Astrocyte (in vitro differentiated cells and primary cell): ENCODE measurements around the gene CDK16. TPM values are rescaled to one million over a fixed set of nuclear protein-coding genes. Genes with fewer than 3 reads are reported as not detected.

Source experiments
- DNase-seq: peaks from one replicate; pipeline ENCODE4 v3.0.0-alpha.2; 2010; ENCODE audit warnings: low read depth
- FAIRE-seq: peaks from 2 replicates; lab custom pipeline; 2011; peaks lifted over from hg19 to GRCh38; lab: Jason Lieb, UNC
- H2AFZ ChIP-seq: 2 replicates; pipeline ENCODE4 v1.6.0; 2012; ENCODE audit warnings: low read depth, low read length, inconsistent platforms
- H3K27ac ChIP-seq: 2 replicates; pipeline ENCODE4 v1.5.1; 2011; ENCODE audit warnings: low read depth, low read length, inconsistent platforms
- H3K27me3 ChIP-seq: 2 replicates; pipeline ENCODE4 v1.6.0; 2011; ENCODE audit warnings: low read length, inconsistent platforms; ENCODE audit not compliant: insufficient read depth
- H3K36me3 ChIP-seq: 2 replicates; pipeline ENCODE4 v1.5.1; 2011; ENCODE audit warnings: low read length, inconsistent platforms; ENCODE audit not compliant: insufficient read depth
- H3K4me1 ChIP-seq: 2 replicates; pipeline ENCODE4 v1.5.1; 2011; ENCODE audit warnings: low read length, inconsistent platforms; ENCODE audit not compliant: insufficient read depth
- H3K4me2 ChIP-seq: 2 replicates; pipeline ENCODE4 v1.6.0; 2012; ENCODE audit warnings: low read length, inconsistent platforms
- H3K4me3 ChIP-seq: 2 replicates; pipeline ENCODE4 v1.5.1; 2011; ENCODE audit warnings: low read depth, mild to moderate bottlenecking, low read length, inconsistent platforms; ENCODE audit not compliant: insufficient read depth
- H3K79me2 ChIP-seq: 2 replicates; pipeline ENCODE4 v1.6.0; 2012; ENCODE audit warnings: mild to moderate bottlenecking, low read length, inconsistent platforms; ENCODE audit not compliant: insufficient read depth
- H3K9ac ChIP-seq: 2 replicates; pipeline ENCODE4 v1.6.0; 2012; ENCODE audit warnings: mild to moderate bottlenecking, low read length, inconsistent platforms
- H3K9me3 ChIP-seq: 2 replicates; pipeline ENCODE4 v1.5.1; 2012; ENCODE audit warnings: low read depth, mild to moderate bottlenecking, low read length, inconsistent platforms; ENCODE audit not compliant: insufficient read depth
- H4K20me1 ChIP-seq: 2 replicates; pipeline ENCODE4 v1.6.0; 2012; ENCODE audit warnings: low read length, inconsistent platforms; ENCODE audit not compliant: insufficient read depth
- H3K27ac Mint-ChIP-seq: one replicate; pipeline ENCODE4 v1.8.0; 2021; ENCODE audit warnings: mild to moderate bottlenecking, mixed read lengths; ENCODE audit not compliant: unreplicated experiment
- H3K27me3 Mint-ChIP-seq: one replicate; pipeline ENCODE4 v1.8.0; 2021; ENCODE audit warnings: low read depth, mixed read lengths; ENCODE audit not compliant: unreplicated experiment
- H3K36me3 Mint-ChIP-seq: one replicate; pipeline ENCODE4 v1.8.0; 2021; ENCODE audit warnings: low read depth, mixed read lengths; ENCODE audit not compliant: unreplicated experiment
- H3K4me1 Mint-ChIP-seq: one replicate; pipeline ENCODE4 v1.8.0; 2021; ENCODE audit warnings: low read depth, mixed read lengths; ENCODE audit not compliant: unreplicated experiment
- H3K4me3 Mint-ChIP-seq: one replicate; pipeline ENCODE4 v1.8.0; 2021; ENCODE audit warnings: mild to moderate bottlenecking, moderate library complexity, mixed read lengths; ENCODE audit not compliant: unreplicated experiment
- H3K9me3 Mint-ChIP-seq: one replicate; pipeline ENCODE4 v1.8.0; 2021; ENCODE audit warnings: mild to moderate bottlenecking, mixed read lengths; ENCODE audit not compliant: unreplicated experiment
- EZH2 ChIP-seq: IDR thresholded peaks from 2 replicates; pipeline ENCODE4 v1.6.1; 2012; ENCODE audit warnings: mild to moderate bottlenecking, low read length, inconsistent platforms; ENCODE audit not compliant: insufficient read depth
- total RNA-seq: library from RNA; stranded (reverse); gene quantifications from 2 replicates; pipeline ENCODE4 v1.2.1, GENCODE V29; 2021
- TF ChIP-seq, protein P1 (sequence below): IDR thresholded peaks from 2 replicates; pipeline ENCODE4 v1.5.1; 2011; ENCODE audit warnings: low read depth, mild to moderate bottlenecking, inconsistent platforms, low read length, moderate library complexity; ENCODE audit not compliant: insufficient read depth

The CDK16 gene
- total RNA-seq, 1 donor from 2014 or later, result 128 TPM

DNA sequence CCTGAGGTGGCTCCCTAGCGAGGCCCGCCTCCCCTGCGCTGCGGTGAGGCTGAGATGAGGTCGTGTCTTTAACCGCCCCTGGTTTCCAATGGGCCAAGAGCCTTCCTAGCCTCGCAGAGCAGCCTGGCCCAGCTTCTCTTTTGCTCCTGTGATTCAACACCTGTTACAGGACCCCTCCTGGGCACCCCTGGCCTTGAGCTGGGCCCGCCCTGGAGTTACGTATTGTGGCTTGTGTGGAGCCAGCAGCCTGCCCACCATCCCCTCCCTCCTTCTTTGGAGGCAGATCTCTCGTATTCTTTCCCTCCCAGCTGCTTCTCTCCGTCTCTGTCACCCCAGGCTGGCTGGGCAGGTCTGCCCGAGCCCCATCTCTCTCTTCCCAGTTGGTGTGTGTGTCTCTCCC is 44.1 kb upstream of the CDK16 start:
- H3K27me3 ChIP-seq, result no peaks in the 10 kb centered on the region
- H3K9ac ChIP-seq, result no peak overlapping the region
- TF ChIP-seq EZH2, result no peak
- TF ChIP-seq, protein P1, sequence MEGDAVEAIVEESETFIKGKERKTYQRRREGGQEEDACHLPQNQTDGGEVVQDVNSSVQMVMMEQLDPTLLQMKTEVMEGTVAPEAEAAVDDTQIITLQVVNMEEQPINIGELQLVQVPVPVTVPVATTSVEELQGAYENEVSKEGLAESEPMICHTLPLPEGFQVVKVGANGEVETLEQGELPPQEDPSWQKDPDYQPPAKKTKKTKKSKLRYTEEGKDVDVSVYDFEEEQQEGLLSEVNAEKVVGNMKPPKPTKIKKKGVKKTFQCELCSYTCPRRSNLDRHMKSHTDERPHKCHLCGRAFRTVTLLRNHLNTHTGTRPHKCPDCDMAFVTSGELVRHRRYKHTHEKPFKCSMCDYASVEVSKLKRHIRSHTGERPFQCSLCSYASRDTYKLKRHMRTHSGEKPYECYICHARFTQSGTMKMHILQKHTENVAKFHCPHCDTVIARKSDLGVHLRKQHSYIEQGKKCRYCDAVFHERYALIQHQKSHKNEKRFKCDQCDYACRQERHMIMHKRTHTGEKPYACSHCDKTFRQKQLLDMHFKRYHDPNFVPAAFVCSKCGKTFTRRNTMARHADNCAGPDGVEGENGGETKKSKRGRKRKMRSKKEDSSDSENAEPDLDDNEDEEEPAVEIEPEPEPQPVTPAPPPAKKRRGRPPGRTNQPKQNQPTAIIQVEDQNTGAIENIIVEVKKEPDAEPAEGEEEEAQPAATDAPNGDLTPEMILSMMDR, result no peak
- Mint-ChIP-seq H3K27ac (no peak overlapping the region), H3K9me3 (no peaks in the 10 kb centered on the region), H3K27me3 (no peaks in the 10 kb centered on the region), H3K36me3 (peaks cover 2% of the 10 kb centered on the region), H3K4me1 (no peaks in the 10 kb centered on the region), H3K4me3 (no peak overlapping the region)
- peaks cover 13% of the 10 kb centered on the region for H4K20me1 ChIP-seq
- no peaks in the 10 kb centered on the region for H3K9me3 ChIP-seq
- H3K4me2 ChIP-seq, result no peak overlapping the region
- no peak overlapping the region for H3K4me3 ChIP-seq
- no peaks in the 10 kb centered on the region for H3K79me2 ChIP-seq
- no peaks in the 10 kb centered on the region for H3K4me1 ChIP-seq
- peaks cover 3% of the 10 kb centered on the region for H3K36me3 ChIP-seq
- FAIRE-seq, result no peak
- no peak overlapping the region for H2AFZ ChIP-seq
- H3K27ac ChIP-seq, result no peak overlapping the region
- DNase-seq, result no peak

DNA sequence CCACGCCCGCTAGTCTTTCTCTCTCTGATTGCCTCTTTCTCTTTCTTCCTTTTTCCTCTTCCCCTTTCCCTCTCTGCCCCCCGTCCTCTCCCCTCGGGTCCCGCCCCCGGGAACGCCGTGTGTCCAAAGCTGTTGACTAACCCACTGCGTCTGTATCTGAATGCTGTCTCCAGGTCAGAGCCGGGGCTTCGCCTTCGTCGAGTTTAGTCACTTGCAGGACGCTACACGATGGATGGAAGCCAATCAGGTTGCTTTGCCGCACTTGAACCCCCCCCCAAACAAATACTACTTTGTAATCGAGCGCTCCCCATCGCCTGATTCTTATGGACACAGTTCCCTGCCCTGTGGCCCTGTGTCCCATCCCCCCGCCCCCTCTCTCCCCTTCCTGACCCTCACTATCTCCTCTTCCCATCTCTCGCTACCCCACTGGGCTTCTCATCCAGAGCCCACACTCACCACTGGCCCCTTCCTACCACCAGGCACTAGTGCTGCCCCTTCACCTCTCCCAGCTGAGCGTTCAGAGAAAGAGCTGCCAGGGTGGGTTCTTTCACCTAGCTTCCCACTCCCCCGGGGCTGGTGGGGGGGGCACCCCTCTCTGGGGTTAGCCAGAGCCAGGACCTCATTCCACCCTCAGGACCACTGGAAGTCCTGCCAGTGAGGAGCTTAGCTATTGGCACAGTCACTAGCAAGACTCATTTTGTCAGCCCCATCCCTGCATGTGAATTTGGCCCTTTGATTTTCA is 43.5 kb upstream of the CDK16 start:
- H3K36me3 Mint-ChIP-seq, result peaks cover 4% of the 10 kb centered on the region
- no peak overlapping the region for H3K27ac Mint-ChIP-seq
- Histone ChIP-seq H3K27ac (no peak overlapping the region), H3K4me3 (no peak overlapping the region), H3K4me1 (no peaks in the 10 kb centered on the region), H3K9ac (no peak overlapping the region), H3K9me3 (no peaks in the 10 kb centered on the region), H3K36me3 (peaks cover 3% of the 10 kb centered on the region), H3K79me2 (no peaks in the 10 kb centered on the region), H2AFZ (no peak overlapping the region), H3K27me3 (no peaks in the 10 kb centered on the region), H3K4me2 (no peak overlapping the region), H4K20me1 (peaks cover 13% of the 10 kb centered on the region)
- FAIRE-seq (no peak), DNase-seq (no peak)
- H3K27me3 Mint-ChIP-seq, result no peaks in the 10 kb centered on the region
- H3K9me3 Mint-ChIP-seq, result no peaks in the 10 kb centered on the region
- TF ChIP-seq, protein P1, result no peak
- no peak for TF ChIP-seq EZH2
- H3K4me1 Mint-ChIP-seq, result no peaks in the 10 kb centered on the region
- H3K4me3 Mint-ChIP-seq, result no peak overlapping the region

DNA sequence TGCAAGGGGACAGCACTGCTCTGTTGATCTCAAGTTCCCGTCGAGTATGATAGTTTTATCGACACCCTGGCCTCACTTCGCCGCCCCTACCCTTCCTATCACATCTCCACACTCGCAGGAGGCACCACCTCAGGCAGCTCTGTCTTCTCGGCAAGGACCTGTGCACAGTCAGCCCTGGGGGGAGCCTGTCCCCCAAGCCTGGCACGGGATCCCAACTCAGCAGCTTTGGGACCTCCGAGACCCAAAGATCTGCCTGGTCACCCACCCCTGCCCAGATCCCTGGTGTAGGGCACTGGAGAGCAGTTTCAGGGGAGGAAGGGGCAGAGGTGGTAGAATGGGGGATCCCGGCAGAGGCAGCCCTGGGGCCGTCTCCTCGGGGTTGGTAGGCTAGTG is 42.9 kb upstream of the CDK16 start:
- no peaks in the 10 kb centered on the region for H3K79me2 ChIP-seq
- no peak overlapping the region for H3K4me3 Mint-ChIP-seq
- peaks cover 4% of the 10 kb centered on the region for H3K36me3 ChIP-seq
- FAIRE-seq (no peak), DNase-seq (no peak)
- no peaks in the 10 kb centered on the region for H3K9me3 Mint-ChIP-seq
- peaks cover 8% of the 10 kb centered on the region for H4K20me1 ChIP-seq
- no peaks in the 10 kb centered on the region for H3K27me3 ChIP-seq
- no peak for TF ChIP-seq EZH2
- no peak overlapping the region for H3K9ac ChIP-seq
- peaks cover 4% of the 10 kb centered on the region for H3K36me3 Mint-ChIP-seq
- H3K9me3 ChIP-seq, result no peaks in the 10 kb centered on the region
- no peak overlapping the region for H3K27ac Mint-ChIP-seq
- H3K27ac ChIP-seq, result no peak overlapping the region
- H3K4me1 Mint-ChIP-seq, result no peaks in the 10 kb centered on the region
- H3K27me3 Mint-ChIP-seq, result no peaks in the 10 kb centered on the region
- H3K4me2 ChIP-seq, result no peak overlapping the region
- no peaks in the 10 kb centered on the region for H3K4me1 ChIP-seq
- H2AFZ ChIP-seq, result no peak overlapping the region
- no peak overlapping the region for H3K4me3 ChIP-seq
